Neural crest cell (in vitro differentiated cells): ENCODE data around the gene SMARCC1. TPM values are rescaled to one million over a fixed set of nuclear protein-coding genes. Genes with fewer than 3 reads are reported as not detected.

Experiments
- DNase-seq: peaks from one replicate; pipeline ENCODE4 v3.0.0; 2021; ENCODE audit warnings: low read depth, mixed read lengths, low spot score
- H3K27ac Mint-ChIP-seq: one replicate; pipeline ENCODE4 v1.8.0; 2021; ENCODE audit warnings: mild to moderate bottlenecking, mixed read lengths; ENCODE audit not compliant: unreplicated experiment
- H3K27me3 Mint-ChIP-seq: 2 replicates; pipeline ENCODE4 v1.8.0; 2021; ENCODE audit warnings: low read depth, mild to moderate bottlenecking, mixed read lengths
- H3K36me3 Mint-ChIP-seq: 2 replicates; pipeline ENCODE4 v1.8.0; 2021; ENCODE audit warnings: low read depth, mild to moderate bottlenecking, mixed read lengths
- H3K4me1 Mint-ChIP-seq: 2 replicates; pipeline ENCODE4 v1.8.0; 2021; ENCODE audit warnings: mixed read lengths
- H3K4me3 Mint-ChIP-seq: one replicate; pipeline ENCODE4 v1.8.0; 2021; ENCODE audit warnings: mild to moderate bottlenecking, mixed read lengths
- H3K9me3 Mint-ChIP-seq: 2 replicates; pipeline ENCODE4 v1.8.0; 2021; ENCODE audit warnings: mixed read lengths
- CTCF ChIP-seq: fragments of 200-600 bp; sonication (generic); conservative IDR thresholded peaks from 2 replicates; pipeline ENCODE4 v1.5.0; 2021; ENCODE audit warnings: antibody characterized with exemption, mild to moderate bottlenecking
- total RNA-seq: library from RNA; stranded (reverse); gene quantifications from 2 replicates; pipeline ENCODE4 v1.2.1, GENCODE V29; 2021

The SMARCC1 gene
- total RNA-seq, 1 donor from 2014 or later = 281 TPM

DNA sequence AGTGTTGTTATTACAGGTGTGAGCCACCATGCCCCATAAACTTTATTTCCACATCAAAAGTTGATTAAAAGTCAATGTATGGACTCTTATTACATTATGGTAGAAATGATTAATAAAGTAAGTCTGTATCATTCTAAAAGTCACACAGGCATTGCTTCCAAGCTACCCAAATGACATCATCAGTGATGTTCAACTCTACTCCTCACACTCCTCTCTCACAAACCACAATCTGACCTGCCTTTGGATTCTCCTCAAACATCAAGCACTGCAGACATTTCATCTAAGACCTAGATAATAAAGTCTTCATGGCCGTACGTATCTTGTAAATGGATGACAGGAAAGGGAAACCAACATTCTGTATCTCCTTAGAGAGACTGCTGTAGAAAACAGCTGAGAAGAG lies 68.0 kb downstream of the SMARCC1 start:
- Mint-ChIP-seq H3K27me3 (no peaks in the 10 kb centered on the region), H3K36me3 (peaks cover 32% of the 10 kb centered on the region), H3K9me3 (no peaks in the 10 kb centered on the region), H3K4me1 (no peaks in the 10 kb centered on the region), H3K4me3 (no peak overlapping the region), H3K27ac (no peak overlapping the region)
- no peak for TF ChIP-seq CTCF
- DNase-seq = no peak

DNA sequence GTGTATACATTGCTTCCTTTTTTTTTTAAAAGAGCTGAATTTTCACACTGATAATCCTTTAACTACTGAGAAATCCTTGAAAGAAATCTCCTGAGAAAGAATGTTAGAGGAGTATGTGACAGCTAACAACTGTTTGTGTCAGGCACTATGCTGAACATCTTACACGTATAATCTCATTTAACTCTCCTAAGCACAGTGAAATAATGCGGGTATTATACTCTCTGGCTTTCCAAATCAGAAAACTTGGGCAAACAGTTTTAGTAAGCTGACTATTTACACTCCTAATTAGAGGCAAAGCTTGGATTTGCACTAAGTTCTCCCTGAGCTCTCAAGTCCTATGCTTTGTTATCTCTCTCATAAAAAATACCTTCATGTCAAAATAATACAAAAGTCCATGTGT lies 69.3 kb downstream of the SMARCC1 start:
- Mint-ChIP-seq H3K27me3 (no peaks in the 10 kb centered on the region), H3K27ac (no peak overlapping the region), H3K36me3 (peaks cover 35% of the 10 kb centered on the region)

DNA sequence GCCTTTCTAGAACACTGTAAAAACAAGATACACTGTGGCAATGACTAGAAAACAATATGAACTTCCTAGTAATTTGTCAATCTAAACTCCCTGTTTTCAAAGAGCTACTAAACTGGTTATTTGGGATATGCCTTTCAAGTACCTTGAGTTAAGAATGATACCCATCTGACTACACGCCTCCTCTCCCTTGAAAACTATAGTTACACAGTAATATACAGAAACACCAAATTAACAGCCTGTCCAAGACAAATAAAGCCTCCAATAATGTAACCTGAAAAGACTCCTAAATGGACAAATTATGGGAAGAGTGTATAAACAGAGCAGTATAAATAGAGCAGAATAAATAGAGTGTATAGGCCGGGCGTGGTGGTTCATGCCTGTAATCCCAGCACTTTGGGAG lies 70.1 kb downstream of the SMARCC1 start:
- Mint-ChIP-seq H3K9me3 (no peaks in the 10 kb centered on the region), H3K4me3 (no peak overlapping the region), H3K27me3 (no peaks in the 10 kb centered on the region), H3K36me3 (peaks cover 38% of the 10 kb centered on the region), H3K27ac (no peak overlapping the region), H3K4me1 (no peaks in the 10 kb centered on the region)
- no peak for DNase-seq
- TF ChIP-seq CTCF = no peak

More for the DNA sequence above, 69.3 kb downstream of the SMARCC1 start:
- H3K4me1 Mint-ChIP-seq = no peaks in the 10 kb centered on the region
- no peak for DNase-seq
- TF ChIP-seq CTCF = no peak
- no peaks in the 10 kb centered on the region for H3K9me3 Mint-ChIP-seq
- H3K4me3 Mint-ChIP-seq = no peak overlapping the region

DNA sequence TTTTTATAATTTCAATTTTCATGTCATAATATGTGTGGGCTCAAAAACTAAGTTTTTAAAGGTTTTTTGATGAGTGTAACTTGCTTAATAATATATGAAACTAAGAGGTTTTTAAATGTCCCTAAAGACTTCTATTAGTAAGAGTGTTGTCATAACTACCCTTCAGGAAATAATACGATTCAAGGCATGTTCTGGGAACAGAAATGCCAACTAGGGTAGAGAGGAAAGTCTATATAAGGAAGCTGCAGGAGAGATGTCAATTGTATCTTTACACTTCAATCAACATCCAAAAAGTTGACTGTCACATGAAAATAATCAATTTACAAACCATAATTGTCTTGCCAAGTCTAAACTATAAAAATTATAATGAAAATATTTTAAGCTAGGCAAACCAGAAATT lies 76.3 kb downstream of the SMARCC1 start:
- Mint-ChIP-seq H3K9me3 (no peaks in the 10 kb centered on the region), H3K36me3 (peaks cover 24% of the 10 kb centered on the region), H3K27ac (no peak overlapping the region), H3K4me1 (no peaks in the 10 kb centered on the region), H3K27me3 (no peaks in the 10 kb centered on the region), H3K4me3 (no peak overlapping the region)
- DNase-seq = no peak
- TF ChIP-seq CTCF = no peak

- Mint-ChIP-seq H3K4me1 (no peaks in the 10 kb centered on the region), H3K4me3 (no peak overlapping the region), H3K27ac (no peak overlapping the region), H3K27me3 (no peaks in the 10 kb centered on the region), H3K36me3 (peaks cover 21% of the 10 kb centered on the region), H3K9me3 (no peaks in the 10 kb centered on the region)
- no peak for TF ChIP-seq CTCF
- no peak for DNase-seq
These were observed 77.5 kb downstream of the SMARCC1 start for GRCh38 chr3:47704237-47704612.

DNA sequence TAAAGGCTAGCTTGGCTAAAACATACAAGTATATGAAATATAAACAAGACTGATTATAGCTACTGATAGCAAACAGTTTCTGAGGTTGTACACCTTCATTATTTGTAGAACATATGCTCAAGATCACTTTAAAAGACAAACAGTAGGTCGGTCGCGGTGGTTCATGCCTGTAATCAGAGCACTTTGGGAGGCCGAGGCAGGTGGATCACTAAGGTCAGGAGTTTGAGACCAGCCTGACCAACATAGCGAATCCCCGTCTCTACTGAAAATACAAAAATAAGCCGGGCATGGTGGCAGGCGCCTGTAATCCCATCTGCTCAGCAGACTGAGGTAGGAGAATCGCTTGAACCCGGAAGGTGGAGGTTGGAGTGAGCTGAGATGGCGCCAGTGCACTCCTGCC lies 80.3 kb downstream of the SMARCC1 start:
- Mint-ChIP-seq H3K9me3 (no peaks in the 10 kb centered on the region), H3K4me3 (no peak overlapping the region), H3K27ac (no peak overlapping the region), H3K27me3 (no peaks in the 10 kb centered on the region), H3K36me3 (peaks cover 11% of the 10 kb centered on the region), H3K4me1 (no peaks in the 10 kb centered on the region)
- no peak for DNase-seq
- TF ChIP-seq CTCF = no peak
